Nephron (organoid): ENCODE data around the gene LANCL2.

Source experiments
- H3K27ac Mint-ChIP-seq, 3 experiments: 2 replicates each; pipeline ENCODE4 v1.8.0; 2020; ENCODE audit warnings: mixed read lengths in 3 of 3, mild to moderate bottlenecking in 2 of 3, moderate library complexity in 1 of 3
- H3K27me3 Mint-ChIP-seq: 2 replicates; pipeline ENCODE4 v1.8.0; 2021; ENCODE audit warnings: low read depth, mild to moderate bottlenecking, moderate library complexity, mixed read lengths
- H3K36me3 Mint-ChIP-seq: 2 replicates; pipeline ENCODE4 v1.8.0; 2020; ENCODE audit warnings: low read depth, mixed read lengths
- H3K4me1 Mint-ChIP-seq: 2 replicates; pipeline ENCODE4 v1.8.0; 2020; ENCODE audit warnings: mixed read lengths
- H3K4me3 Mint-ChIP-seq, 3 experiments: 2 replicates each; pipeline ENCODE4 v1.8.0; 2020; ENCODE audit warnings: mild to moderate bottlenecking in 3 of 3, mixed read lengths in 3 of 3, moderate library complexity in 2 of 3
- H3K9me3 Mint-ChIP-seq: 2 replicates; pipeline ENCODE4 v1.8.0; 2020; ENCODE audit warnings: mixed read lengths
- CTCF ChIP-seq, 3 experiments: fragments of 200-600 bp; sonication (generic); IDR thresholded peaks; one replicate each; pipeline ENCODE4 v1.5.0; 2021; ENCODE audit warnings: antibody characterized with exemption in 3 of 3; ENCODE audit not compliant: unreplicated experiment in 3 of 3

Gene LANCL2

GRCh38 chr7:55335786-55336185 lies 29.4 kb upstream of the LANCL2 start:
- peaks cover 8% of the 10 kb centered on the region for H3K27me3 Mint-ChIP-seq
- H3K9me3 Mint-ChIP-seq: no peaks in the 10 kb centered on the region
- H3K36me3 Mint-ChIP-seq: no peaks in the 10 kb centered on the region
- no peak overlapping the region for H3K4me3 Mint-ChIP-seq
- no peak for TF ChIP-seq CTCF (IDR thresholded peaks at IDR 0.05; ENCODE audit: unreplicated experiment in 3 of 3)
- H3K27ac Mint-ChIP-seq: no peak overlapping the region
- H3K4me1 Mint-ChIP-seq: no peaks in the 10 kb centered on the region

GRCh38 chr7:55336540-55336939 lies 28.6 kb upstream of the LANCL2 start:
- H3K27ac Mint-ChIP-seq: no peak overlapping the region
- no peaks in the 10 kb centered on the region for H3K36me3 Mint-ChIP-seq
- H3K9me3 Mint-ChIP-seq: no peaks in the 10 kb centered on the region
- H3K4me3 Mint-ChIP-seq: no peak overlapping the region
- H3K27me3 Mint-ChIP-seq: peaks cover 8% of the 10 kb centered on the region
- TF ChIP-seq CTCF (IDR thresholded peaks at IDR 0.05; ENCODE audit: unreplicated experiment in 3 of 3): no peak
- H3K4me1 Mint-ChIP-seq: no peaks in the 10 kb centered on the region

GRCh38 chr7:55339033-55340000 lies 25.8 kb upstream of the LANCL2 start:
- H3K27me3 Mint-ChIP-seq: peaks cover 4% of the 10 kb centered on the region
- no peak overlapping the region for H3K4me3 Mint-ChIP-seq
- no peaks in the 10 kb centered on the region for H3K4me1 Mint-ChIP-seq
- H3K27ac Mint-ChIP-seq: no peak overlapping the region
- no peaks in the 10 kb centered on the region for H3K36me3 Mint-ChIP-seq
- H3K9me3 Mint-ChIP-seq: no peaks in the 10 kb centered on the region
- no peak for TF ChIP-seq CTCF (IDR thresholded peaks at IDR 0.05; ENCODE audit: unreplicated experiment in 3 of 3)

GRCh38 chr7:55342216-55342871 lies 22.8 kb upstream of the LANCL2 start:
- no peak overlapping the region for H3K4me3 Mint-ChIP-seq
- no peak overlapping the region for H3K27ac Mint-ChIP-seq
- H3K36me3 Mint-ChIP-seq: no peaks in the 10 kb centered on the region
- no peaks in the 10 kb centered on the region for H3K4me1 Mint-ChIP-seq
- no peak for TF ChIP-seq CTCF (IDR thresholded peaks at IDR 0.05; ENCODE audit: unreplicated experiment in 3 of 3)
- no peaks in the 10 kb centered on the region for H3K27me3 Mint-ChIP-seq
- H3K9me3 Mint-ChIP-seq: peaks cover 6% of the 10 kb centered on the region

- TF ChIP-seq CTCF (IDR thresholded peaks at IDR 0.05; ENCODE audit: unreplicated experiment in 3 of 3): no peak
- H3K36me3 Mint-ChIP-seq: no peaks in the 10 kb centered on the region
- no peaks in the 10 kb centered on the region for H3K4me1 Mint-ChIP-seq
- H3K9me3 Mint-ChIP-seq: peaks cover 6% of the 10 kb centered on the region
- H3K27me3 Mint-ChIP-seq: no peaks in the 10 kb centered on the region
- no peak overlapping the region for H3K27ac Mint-ChIP-seq
- H3K4me3 Mint-ChIP-seq: no peak overlapping the region
These were observed 21.9 kb upstream of the LANCL2 start for GRCh38 chr7:55343002-55343781.
